GM19351 (cell line): ENCODE measurements around the gene PDZK1IP1.
"Not testable (repeated sequence)": the region's sequence is repeated elsewhere in the genome, so short reads cannot be mapped to it uniquely, and the experiment has no call there.

Source experiments
- ATAC-seq: cut with Tn5 transposase; IDR thresholded peaks from one replicate; pipeline ENCODE4 v1.9.1; 2021; ENCODE audit warnings: mild to moderate bottlenecking, moderate library complexity; ENCODE audit not compliant: unreplicated experiment

The PDZK1IP1 gene

GRCh38 chr1:47198214-47198613 lies 8.4 kb upstream of the PDZK1IP1 start:
- no peak for ATAC-seq

- no peak for ATAC-seq
Observed at GRCh38 chr1:47196622-47197021, 6.8 kb upstream of the PDZK1IP1 start.

GRCh38 chr1:47195981-47196380 lies 6.1 kb upstream of the PDZK1IP1 start:
- not testable (repeated sequence) for ATAC-seq

- ATAC-seq = no peak
Observed at GRCh38 chr1:47194311-47194710, 4.5 kb upstream of the PDZK1IP1 start.

GRCh38 chr1:47193496-47193895 lies 3.7 kb upstream of the PDZK1IP1 start:
- ATAC-seq = not testable (repeated sequence)

GRCh38 chr1:47192458-47193384 lies 2.9 kb upstream of the PDZK1IP1 start:
- peak; percentile 85 for ATAC-seq

- ATAC-seq = no peak
Observed at GRCh38 chr1:47191940-47192457, 2.2 kb upstream of the PDZK1IP1 start.

GRCh38 chr1:47190857-47191256 lies 1.0 kb upstream of the PDZK1IP1 start:
- no peak for ATAC-seq

GRCh38 chr1:47190509-47190855 lies 646 bp upstream of the PDZK1IP1 start:
- ATAC-seq = no peak

GRCh38 chr1:47188791-47189785 lies 748 bp downstream of the PDZK1IP1 start:
- no peak for ATAC-seq

- ATAC-seq = no peak
Observed at GRCh38 chr1:47187926-47188250, 1.9 kb downstream of the PDZK1IP1 start.

GRCh38 chr1:47187231-47187925 lies 2.5 kb downstream of the PDZK1IP1 start:
- no peak for ATAC-seq

- no peak for ATAC-seq
Observed at GRCh38 chr1:47186267-47187185, 3.3 kb downstream of the PDZK1IP1 start.

GRCh38 chr1:47184822-47185677 lies 4.8 kb downstream of the PDZK1IP1 start:
- ATAC-seq = no peak

- no peak for ATAC-seq
Observed at GRCh38 chr1:47184090-47184821, 5.6 kb downstream of the PDZK1IP1 start.

- no peak for ATAC-seq
Observed at GRCh38 chr1:47183308-47184089, 6.3 kb downstream of the PDZK1IP1 start.

GRCh38 chr1:47182676-47183235 lies 7.1 kb downstream of the PDZK1IP1 start:
- no peak for ATAC-seq
